Measurements from ENCODE around the gene APLNR.

Gene APLNR

GRCh38 chr11:57254631-57255030 lies 17.6 kb upstream of the APLNR start:
- no peak overlapping the region for H3K4me3 ChIP-seq (ENCODE audit: low read depth, low read length)
- no peak for TF ChIP-seq CTCF (IDR thresholded peaks at IDR 0.05; ENCODE audit: low read depth, low read length)
- no peak for DNase-seq (ENCODE audit: low read depth, low spot score)
- in situ Hi-C loops (cut with HindIII; ENCODE audit: low sequenced_read_pairs) = no loop called here

- in situ Hi-C loops (cut with HindIII; ENCODE audit: low sequenced_read_pairs) = no loop called here
- peak; percentile 16 for DNase-seq (ENCODE audit: low read depth, low spot score)
- TF ChIP-seq CTCF (IDR thresholded peaks at IDR 0.05; ENCODE audit: low read depth, low read length) = no peak
- H3K4me3 ChIP-seq (ENCODE audit: low read depth, low read length) = no peak overlapping the region
Measured at GRCh38 chr11:57251491-57252104, 14.5 kb upstream of the APLNR start.

- TF ChIP-seq CTCF (IDR thresholded peaks at IDR 0.05; ENCODE audit: low read depth, low read length) = no peak
- in situ Hi-C loops (cut with HindIII; ENCODE audit: low sequenced_read_pairs) = no loop called here
- H3K4me3 ChIP-seq (ENCODE audit: low read depth, low read length) = no peak overlapping the region
- no peak for DNase-seq (ENCODE audit: low read depth, low spot score)
Measured at GRCh38 chr11:57251037-57251436, 14.0 kb upstream of the APLNR start.

GRCh38 chr11:57249384-57250319 lies 12.6 kb upstream of the APLNR start:
- TF ChIP-seq CTCF (IDR thresholded peaks at IDR 0.05; ENCODE audit: low read depth, low read length) = peak; percentile 86
- in situ Hi-C loops (cut with HindIII; ENCODE audit: low sequenced_read_pairs) = no loop called here
- DNase-seq (ENCODE audit: low read depth, low spot score) = peak; percentile 64
- no peak overlapping the region for H3K4me3 ChIP-seq (ENCODE audit: low read depth, low read length)

GRCh38 chr11:57248780-57249383 lies 11.8 kb upstream of the APLNR start:
- peak; percentile 70 for TF ChIP-seq CTCF (IDR thresholded peaks at IDR 0.05; ENCODE audit: low read depth, low read length)
- no peak overlapping the region for H3K4me3 ChIP-seq (ENCODE audit: low read depth, low read length)
- DNase-seq (ENCODE audit: low read depth, low spot score) = peak; percentile 54
- in situ Hi-C loops (cut with HindIII; ENCODE audit: low sequenced_read_pairs) = no loop called here

- DNase-seq (ENCODE audit: low read depth, low spot score) = no peak
- no peak overlapping the region for H3K4me3 ChIP-seq (ENCODE audit: low read depth, low read length)
- in situ Hi-C loops (cut with HindIII; ENCODE audit: low sequenced_read_pairs) = no loop called here
- no peak for TF ChIP-seq CTCF (IDR thresholded peaks at IDR 0.05; ENCODE audit: low read depth, low read length)
Measured at GRCh38 chr11:57244911-57245310, 7.9 kb upstream of the APLNR start.

Measured in astrocyte of the spinal cord (primary cell).